Fibroblast of skin of right quadriceps (primary cell): Measurements from ENCODE around the gene AHCY.
A peak's percentile ranks its signal among the peaks of the same experiment; 100 is the strongest.
"Not testable (repeated sequence)": the region's sequence is repeated elsewhere in the genome, so short reads cannot be mapped to it uniquely, and the experiment has no call there.

Source experiments
- DNase-seq: peaks from one replicate; pipeline ENCODE4 v3.0.0-alpha.2; 2013

Gene AHCY

GRCh38 chr20:34252431-34253086, 50.6 kb downstream of the AHCY start:
- not testable (repeated sequence) for DNase-seq

GRCh38 chr20:34251619-34252018, 51.5 kb downstream of the AHCY start:
- DNase-seq: no peak

- no peak for DNase-seq
These were observed 53.1 kb downstream of the AHCY start for GRCh38 chr20:34250005-34250404.

- peak; percentile 73 for DNase-seq
These were observed 53.9 kb downstream of the AHCY start for GRCh38 chr20:34249291-34249690.

DNA sequence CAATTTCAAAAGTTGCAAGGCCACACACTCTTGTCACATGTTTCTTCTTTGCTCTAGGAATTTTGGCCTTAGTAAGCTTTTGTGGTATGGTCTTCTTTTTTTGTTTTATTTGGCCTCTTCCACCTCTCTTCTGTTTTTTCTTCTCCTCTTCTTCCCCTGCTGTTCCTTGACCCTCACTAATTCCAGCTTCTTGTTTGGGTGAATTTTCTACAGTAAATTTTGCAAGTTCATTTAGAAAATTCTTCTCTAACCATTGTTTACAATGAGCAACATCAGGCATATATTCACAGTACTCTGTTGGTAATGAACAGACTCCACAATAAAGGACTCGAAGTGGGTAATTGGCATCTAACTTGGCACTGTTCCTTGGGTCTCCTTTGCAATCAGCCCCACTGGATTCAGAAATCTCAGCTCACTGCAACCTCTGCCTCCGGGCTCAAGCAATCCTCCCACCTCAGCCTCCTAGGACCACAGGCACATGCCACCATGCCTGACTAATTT, 57.0 kb downstream of the AHCY start:
- DNase-seq: no peak

DNA sequence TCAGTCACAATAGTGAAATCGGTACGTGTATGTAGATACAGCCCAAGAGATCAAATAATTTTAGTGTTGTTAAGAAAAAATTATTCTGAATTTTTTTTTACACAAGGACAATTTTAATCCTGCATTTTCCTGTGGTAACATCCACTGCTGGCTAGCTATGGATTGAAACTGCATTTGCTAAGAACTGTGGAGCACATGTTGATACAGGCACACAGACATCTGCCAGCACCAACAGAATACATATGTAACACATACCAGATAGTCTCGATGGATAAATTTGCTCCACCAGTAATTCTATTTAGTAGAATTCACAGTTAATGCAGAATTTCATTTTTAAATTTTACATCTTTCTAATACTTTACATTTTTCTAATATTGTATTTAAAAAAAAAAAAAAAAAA, 59.8 kb downstream of the AHCY start:
- DNase-seq: no peak

- DNase-seq: no peak
These were observed 60.3 kb downstream of the AHCY start for GRCh38 chr20:34242879-34243278.

DNA sequence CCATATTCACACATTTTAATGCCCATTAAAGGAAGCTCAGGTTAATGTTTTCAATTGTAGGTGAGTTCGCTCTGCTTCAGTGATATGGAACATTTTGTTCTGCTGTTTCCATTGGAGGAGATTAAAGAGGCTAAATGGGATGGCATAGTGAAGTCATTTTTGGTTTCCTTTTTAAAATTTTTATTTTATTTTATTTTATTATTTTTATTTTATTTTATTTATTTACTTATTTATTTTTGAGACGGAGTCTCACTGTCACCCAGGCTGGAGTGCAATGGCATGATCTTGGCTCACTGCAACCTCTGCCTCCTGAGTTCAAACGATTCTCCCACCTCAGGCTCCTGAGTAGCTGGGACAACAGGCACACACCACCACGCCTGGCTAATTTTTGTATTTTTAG, 61.1 kb downstream of the AHCY start:
- not testable (repeated sequence) for DNase-seq

DNA sequence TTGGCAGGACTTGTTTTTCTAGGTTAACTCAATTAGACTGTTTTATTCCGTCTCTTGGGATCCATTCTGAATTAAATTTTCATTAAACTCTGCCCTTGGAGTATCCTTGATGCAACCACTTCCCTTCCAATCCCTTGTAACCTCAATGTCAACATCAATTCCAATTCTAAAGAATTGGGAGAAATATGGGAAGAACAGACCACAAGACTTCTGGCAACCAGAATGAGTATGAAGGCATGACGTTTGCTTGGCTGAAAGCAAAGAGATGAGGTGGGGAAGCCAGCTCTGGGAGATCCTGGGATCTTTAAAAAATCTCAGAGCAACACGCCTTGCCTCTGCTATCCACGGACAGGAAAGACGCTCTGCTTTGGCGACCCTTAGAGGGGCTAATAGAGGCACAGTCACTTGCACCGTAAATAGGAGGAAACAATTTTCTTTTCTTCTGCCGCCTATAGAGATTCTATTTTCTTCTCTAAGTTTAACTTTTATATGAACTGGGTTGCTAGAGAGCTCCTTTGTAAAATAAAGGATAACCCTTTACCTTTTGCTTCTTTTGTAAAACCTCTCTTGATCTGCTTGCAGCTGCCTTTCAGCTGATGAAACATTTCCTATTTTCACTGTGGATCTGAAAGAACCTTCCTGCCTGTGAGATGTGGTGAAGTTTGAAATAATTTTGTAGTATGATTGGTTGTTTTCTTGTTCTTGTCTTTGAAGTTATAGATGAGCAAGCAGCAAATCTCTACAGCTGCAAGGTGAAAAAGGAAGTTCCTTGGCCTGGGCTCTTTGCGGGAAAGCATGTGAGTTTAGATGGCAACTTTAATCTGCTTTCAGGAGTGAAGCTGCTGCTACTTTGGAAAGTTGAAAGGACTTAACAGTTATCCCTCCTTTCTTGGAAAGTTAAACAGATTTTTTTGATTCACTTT, 62.2 kb downstream of the AHCY start, which contains the start of gene ASIP:
Gene ASIP (plus strand): TSS at position 731 of the 923 bp plus-strand sequence. CDS start 18,952 bp downstream, outside the sequence.
- peak; percentile 74 for DNase-seq

- DNase-seq: no peak
These were observed 63.0 kb downstream of the AHCY start for GRCh38 chr20:34240121-34240520.

DNA sequence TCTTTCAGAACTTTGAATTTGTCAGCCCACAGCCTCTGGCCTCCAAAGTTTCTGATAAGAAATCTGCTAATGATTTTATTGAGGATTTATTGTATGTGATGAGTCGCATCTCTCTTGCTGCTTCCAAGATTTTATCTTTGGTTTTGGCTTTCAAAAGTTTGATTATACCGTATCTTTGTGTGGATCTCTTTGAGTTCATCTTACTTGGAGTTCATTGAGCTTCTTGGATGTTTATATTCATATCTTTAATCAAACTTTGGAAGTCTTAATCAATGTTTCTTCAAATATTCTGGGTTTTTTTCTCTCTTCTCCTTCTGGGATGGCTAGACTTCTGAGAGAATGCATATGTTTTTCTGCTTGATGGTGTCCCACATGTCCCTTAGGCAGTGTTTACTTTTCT, 65.2 kb downstream of the AHCY start:
- DNase-seq: no peak

GRCh38 chr20:34235875-34236274, 67.3 kb downstream of the AHCY start:
- no peak for DNase-seq

- DNase-seq: no peak
These were observed 69.5 kb downstream of the AHCY start for GRCh38 chr20:34233687-34234086.

- DNase-seq: no peak
These were observed 70.6 kb downstream of the AHCY start for GRCh38 chr20:34232494-34233087.

- no peak for DNase-seq
These were observed 71.5 kb downstream of the AHCY start for GRCh38 chr20:34231634-34232033.
